GM19240 (cell line): ENCODE data around the gene HS3ST3A1.

Experiments used
- DNase-seq: peaks from one replicate; pipeline ENCODE4 v3.0.0; 2011; ENCODE audit warnings: low spot score; ENCODE audit not compliant: insufficient read length

Gene HS3ST3A1

GRCh38 chr17:13601776-13602551 lies at the start of gene HS3ST3A1:
Gene HS3ST3A1 (minus strand): TSS chr17:13601929. CDS start chr17:13601129, 800 bp downstream.
- DNase-seq = no peak

- no peak for DNase-seq
Observed at GRCh38 chr17:13650096-13650675, 48.5 kb upstream of the HS3ST3A1 start.

- DNase-seq = no peak
Observed at GRCh38 chr17:13647543-13648021, 45.9 kb upstream of the HS3ST3A1 start.

GRCh38 chr17:13646969-13647542 lies 45.3 kb upstream of the HS3ST3A1 start:
- DNase-seq = no peak

GRCh38 chr17:13646411-13646810 lies 44.7 kb upstream of the HS3ST3A1 start:
- DNase-seq = no peak

- no peak for DNase-seq
Observed at GRCh38 chr17:13643180-13643579, 41.5 kb upstream of the HS3ST3A1 start.

- no peak for DNase-seq
Observed at GRCh38 chr17:13642188-13642587, 40.5 kb upstream of the HS3ST3A1 start.

- DNase-seq = no peak
Observed at GRCh38 chr17:13640551-13640950, 38.8 kb upstream of the HS3ST3A1 start.

- no peak for DNase-seq
Observed at GRCh38 chr17:13638855-13639458, 37.2 kb upstream of the HS3ST3A1 start.

- DNase-seq = no peak
Observed at GRCh38 chr17:13636951-13637350, 35.2 kb upstream of the HS3ST3A1 start.

GRCh38 chr17:13635951-13636350 lies 34.2 kb upstream of the HS3ST3A1 start:
- DNase-seq = no peak

- DNase-seq = no peak
Observed at GRCh38 chr17:13634021-13634420, 32.3 kb upstream of the HS3ST3A1 start.

- no peak for DNase-seq
Observed at GRCh38 chr17:13631529-13631928, 29.8 kb upstream of the HS3ST3A1 start.

- DNase-seq = no peak
Observed at GRCh38 chr17:13626703-13627102, 25.0 kb upstream of the HS3ST3A1 start.

GRCh38 chr17:13619462-13619861 lies 17.7 kb upstream of the HS3ST3A1 start:
- DNase-seq = no peak

- no peak for DNase-seq
Observed at GRCh38 chr17:13616031-13616430, 14.3 kb upstream of the HS3ST3A1 start.

GRCh38 chr17:13609941-13610340 lies 8.2 kb upstream of the HS3ST3A1 start:
- DNase-seq = no peak

- no peak for DNase-seq
Observed at GRCh38 chr17:13601322-13601775, 380 bp downstream of the HS3ST3A1 start.

GRCh38 chr17:13600475-13601321 lies 1.0 kb downstream of the HS3ST3A1 start:
- no peak for DNase-seq

GRCh38 chr17:13599864-13600263 lies 1.9 kb downstream of the HS3ST3A1 start:
- no peak for DNase-seq

GRCh38 chr17:13599168-13599577 lies 2.6 kb downstream of the HS3ST3A1 start:
- DNase-seq = no peak
